Fibroblast of mammary gland (primary cell): ENCODE results near the gene DTHD1.

Source experiments
- DNase-seq: peaks from one replicate; pipeline ENCODE4 v3.0.0-alpha.2; 2010; ENCODE audit warnings: low read depth
- H3K4me3 ChIP-seq: 2 replicates; pipeline ENCODE4 v1.5.1; 2011; ENCODE audit warnings: low read depth, mild to moderate bottlenecking, low read length, moderate library complexity; ENCODE audit not compliant: control insufficient read depth
- TF ChIP-seq, protein P1 (sequence below): conservative IDR thresholded peaks from 2 replicates; pipeline ENCODE4 v1.5.1; 2011; ENCODE audit warnings: low read depth, low read length, inconsistent platforms; ENCODE audit not compliant: control insufficient read depth, insufficient read depth

Gene DTHD1

DNA sequence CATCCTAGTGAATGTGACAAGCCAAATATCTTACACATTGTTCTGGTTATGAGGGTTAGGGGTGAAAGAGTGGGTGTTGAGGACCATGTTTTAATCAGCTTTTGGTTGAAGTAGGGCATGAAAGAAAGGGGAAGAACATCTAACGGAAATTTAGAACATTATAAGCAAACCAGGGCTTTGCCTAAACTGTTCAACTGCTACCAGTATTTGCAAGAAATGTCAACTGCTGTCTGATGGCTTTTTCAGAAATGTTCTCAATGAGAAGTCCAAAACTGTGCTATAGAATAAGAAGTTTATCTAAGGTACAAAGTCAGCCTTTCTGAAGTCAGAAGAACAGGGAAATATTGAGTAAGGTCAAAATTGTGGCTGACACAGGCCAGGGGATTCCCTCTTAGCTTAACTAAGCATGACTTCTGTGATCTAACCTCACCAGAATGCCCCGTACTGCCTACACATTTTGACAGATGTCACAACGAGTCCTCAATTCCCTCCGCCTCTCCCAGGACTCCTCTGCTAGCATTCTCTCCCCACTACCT is 67.1 kb downstream of the DTHD1 start:
- DNase-seq = no peak

GRCh38 chr4:36349938-36350549 is 68.6 kb downstream of the DTHD1 start:
- no peak for DNase-seq
- no peak overlapping the region for H3K4me3 ChIP-seq
- TF ChIP-seq, protein P1, sequence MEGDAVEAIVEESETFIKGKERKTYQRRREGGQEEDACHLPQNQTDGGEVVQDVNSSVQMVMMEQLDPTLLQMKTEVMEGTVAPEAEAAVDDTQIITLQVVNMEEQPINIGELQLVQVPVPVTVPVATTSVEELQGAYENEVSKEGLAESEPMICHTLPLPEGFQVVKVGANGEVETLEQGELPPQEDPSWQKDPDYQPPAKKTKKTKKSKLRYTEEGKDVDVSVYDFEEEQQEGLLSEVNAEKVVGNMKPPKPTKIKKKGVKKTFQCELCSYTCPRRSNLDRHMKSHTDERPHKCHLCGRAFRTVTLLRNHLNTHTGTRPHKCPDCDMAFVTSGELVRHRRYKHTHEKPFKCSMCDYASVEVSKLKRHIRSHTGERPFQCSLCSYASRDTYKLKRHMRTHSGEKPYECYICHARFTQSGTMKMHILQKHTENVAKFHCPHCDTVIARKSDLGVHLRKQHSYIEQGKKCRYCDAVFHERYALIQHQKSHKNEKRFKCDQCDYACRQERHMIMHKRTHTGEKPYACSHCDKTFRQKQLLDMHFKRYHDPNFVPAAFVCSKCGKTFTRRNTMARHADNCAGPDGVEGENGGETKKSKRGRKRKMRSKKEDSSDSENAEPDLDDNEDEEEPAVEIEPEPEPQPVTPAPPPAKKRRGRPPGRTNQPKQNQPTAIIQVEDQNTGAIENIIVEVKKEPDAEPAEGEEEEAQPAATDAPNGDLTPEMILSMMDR = no peak

More for the DNA sequence above, 67.1 kb downstream of the DTHD1 start:
- TF ChIP-seq, protein P1 = no peak
- H3K4me3 ChIP-seq = no peak overlapping the region

GRCh38 chr4:36351082-36351666 is 69.8 kb downstream of the DTHD1 start:
- TF ChIP-seq, protein P1 = peak; percentile 64
- no peak overlapping the region for H3K4me3 ChIP-seq
- peak; percentile 28 for DNase-seq

GRCh38 chr4:36353998-36354397 is 72.6 kb downstream of the DTHD1 start:
- H3K4me3 ChIP-seq = no peak overlapping the region
- no peak for DNase-seq
- TF ChIP-seq, protein P1 = no peak

- TF ChIP-seq, protein P1 = no peak
- no peak overlapping the region for H3K4me3 ChIP-seq
- DNase-seq = no peak
Measured at GRCh38 chr4:36358173-36358572, 76.8 kb downstream of the DTHD1 start.

DNA sequence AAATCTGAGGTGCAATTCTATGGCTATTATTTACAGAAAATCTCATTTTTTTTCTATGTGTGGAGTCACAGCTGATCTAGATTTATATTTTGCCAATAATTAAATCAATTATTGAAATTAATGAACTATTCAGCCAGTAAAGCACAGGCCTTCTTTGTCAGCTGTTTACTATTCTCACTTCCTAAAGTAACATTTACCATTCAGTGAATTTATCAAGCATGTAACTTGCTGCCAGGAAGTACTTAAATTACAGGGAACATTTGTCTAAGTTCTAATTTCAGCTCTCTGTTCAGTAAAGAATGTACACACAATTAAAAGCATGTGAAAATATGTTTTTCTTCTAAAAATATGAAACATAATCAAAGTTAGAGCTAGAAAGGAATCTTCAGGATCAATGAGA is 79.3 kb downstream of the DTHD1 start:
- DNase-seq = no peak

More for the DNA sequence above, 79.3 kb downstream of the DTHD1 start:
- TF ChIP-seq, protein P1 = no peak
- no peak overlapping the region for H3K4me3 ChIP-seq
